HG02943 (cell line): ENCODE results near the gene CACNA1D.

Source experiments
- ATAC-seq: cut with Tn5 transposase; IDR thresholded peaks from one replicate; pipeline ENCODE4 v1.9.1; 2021; ENCODE audit warnings: mild to moderate bottlenecking, low read depth, moderate library complexity; ENCODE audit not compliant: unreplicated experiment

The CACNA1D gene

GRCh38 chr3:53493595-53493962 lies 832 bp upstream of the CACNA1D start:
- no peak for ATAC-seq

GRCh38 chr3:53495146-53495519 lies 722 bp downstream of the CACNA1D start:
- ATAC-seq: no peak

- no peak for ATAC-seq
Observed at GRCh38 chr3:53495520-53496391, 1.3 kb downstream of the CACNA1D start.

- ATAC-seq: no peak
Observed at GRCh38 chr3:53496392-53496670, 1.9 kb downstream of the CACNA1D start.

- no peak for ATAC-seq
Observed at GRCh38 chr3:53496984-53497383, 2.6 kb downstream of the CACNA1D start.

GRCh38 chr3:53498806-53499641 lies 4.6 kb downstream of the CACNA1D start:
- no peak for ATAC-seq

- ATAC-seq: no peak
Observed at GRCh38 chr3:53500165-53500777, 5.9 kb downstream of the CACNA1D start.

GRCh38 chr3:53501178-53501577 lies 6.8 kb downstream of the CACNA1D start:
- no peak for ATAC-seq

GRCh38 chr3:53502737-53503136 lies 8.3 kb downstream of the CACNA1D start:
- ATAC-seq: no peak

GRCh38 chr3:53503195-53503594 lies 8.8 kb downstream of the CACNA1D start:
- ATAC-seq: no peak

- ATAC-seq: no peak
Observed at GRCh38 chr3:53506110-53506762, 11.8 kb downstream of the CACNA1D start.

GRCh38 chr3:53506763-53507145 lies 12.3 kb downstream of the CACNA1D start:
- no peak for ATAC-seq

- ATAC-seq: no peak
Observed at GRCh38 chr3:53509494-53509893, 15.1 kb downstream of the CACNA1D start.

- no peak for ATAC-seq
Observed at GRCh38 chr3:53510508-53510907, 16.1 kb downstream of the CACNA1D start.

- no peak for ATAC-seq
Observed at GRCh38 chr3:53511246-53511645, 16.8 kb downstream of the CACNA1D start.

- ATAC-seq: no peak
Observed at GRCh38 chr3:53513556-53514190, 19.3 kb downstream of the CACNA1D start.

- ATAC-seq: no peak
Observed at GRCh38 chr3:53516339-53516738, 21.9 kb downstream of the CACNA1D start.

GRCh38 chr3:53518495-53518981 lies 24.1 kb downstream of the CACNA1D start:
- ATAC-seq: no peak

GRCh38 chr3:53519065-53519709 lies 24.8 kb downstream of the CACNA1D start:
- no peak for ATAC-seq

GRCh38 chr3:53523346-53523745 lies 28.9 kb downstream of the CACNA1D start:
- no peak for ATAC-seq
